Ramos (cell line): ENCODE results near the gene CXorf38.

Source experiments
- in situ Hi-C: fragments of 300-500 bp; cut with MboI; formaldehyde crosslinking; loops from one replicate; pipeline ENCODE4 v1.14.3; 2022; ENCODE audit warnings: low sequenced_read_pairs; ENCODE audit not compliant: unreplicated experiment

Gene CXorf38

DNA sequence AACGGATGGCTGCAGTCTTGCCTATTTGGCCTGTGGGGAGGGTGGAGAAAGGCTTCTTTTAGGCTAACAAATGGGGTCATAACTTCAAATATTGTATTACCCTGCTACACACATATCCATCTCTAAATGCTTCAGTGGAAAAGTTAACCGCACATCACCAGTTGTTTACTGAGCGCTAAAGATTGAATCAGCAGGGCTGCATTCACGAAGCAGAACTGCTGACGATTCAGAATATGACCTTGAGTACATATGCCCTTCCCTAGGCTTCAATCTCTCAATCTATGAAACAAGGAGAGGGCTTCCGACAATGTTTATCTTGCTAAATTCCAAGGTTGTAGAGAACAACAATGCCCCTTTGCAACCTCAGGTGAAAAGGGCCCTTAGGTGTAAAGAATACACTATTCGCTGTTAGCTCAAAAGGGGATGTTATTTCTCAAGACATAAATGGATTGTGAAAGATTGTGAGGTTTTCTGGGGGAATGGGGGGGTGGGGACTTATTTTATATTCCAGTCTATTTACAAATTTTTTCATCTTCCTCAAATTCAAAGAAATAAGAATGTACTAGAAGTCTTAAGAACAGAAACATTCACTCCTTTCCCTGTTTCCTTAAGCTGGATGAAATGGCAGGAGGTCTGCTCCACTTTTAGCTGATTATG, 69.2 kb downstream of the CXorf38 start:
- in situ Hi-C loops, result no loop called here
